SH-SY5Y (cell line): Measurements from ENCODE around the gene DDIT3.

Experiments
- GATA2 ChIP-seq: IDR thresholded peaks from 2 replicates; pipeline ENCODE4 v1.6.1; 2011; ENCODE audit warnings: mild to moderate bottlenecking, low read depth, low read length
- GATA3 ChIP-seq: IDR thresholded peaks from 2 replicates; pipeline ENCODE4 v1.6.1; 2011; ENCODE audit warnings: low read depth, mild to moderate bottlenecking, low read length, moderate library complexity

- TF ChIP-seq GATA3 = no peak
- no peak for TF ChIP-seq GATA2
Measured at GRCh38 chr12:57526477-57527126, 6.3 kb upstream of the DDIT3 start.
